ENCODE data around the gene KDM8.

- TF ChIP-seq GATA2 (IDR thresholded peaks at IDR 0.05; ENCODE audit: low read depth, low read length) = no peak
- TF ChIP-seq GATA3 (IDR thresholded peaks at IDR 0.05; ENCODE audit: low read depth, low read length) = no peak
Observed at GRCh38 chr16:27189335-27189972, 13.9 kb upstream of the KDM8 start.

Data from SH-SY5Y (cell line).